BLaER1 treated with 17β-estradiol and CSF1 and Interleukin-3, amounts not matched to agents 10 nM and 100 nM (cell line): ENCODE results near the gene CLPTM1L.
"Not testable (repeated sequence)": the region's sequence is repeated elsewhere in the genome, so short reads cannot be mapped to it uniquely, and the experiment has no call there.

Experiments used
- H3K27ac ChIP-seq, 11 experiments: shearing (Covaris generic); formaldehyde crosslinking; 2 replicates each; pipeline ENCODE4 v1.8.1; 2022
- H3K27me3 ChIP-seq, 11 experiments: shearing (Covaris generic); formaldehyde crosslinking; 2 replicates each; pipeline ENCODE4 v1.8.1; 2022
- H3K36me3 ChIP-seq, 11 experiments: shearing (Covaris generic); formaldehyde crosslinking; 2 replicates each; pipeline ENCODE4 v1.8.1; 2022
- H3K4me1 ChIP-seq, 10 experiments: shearing (Covaris generic); formaldehyde crosslinking; 2 replicates each; pipeline ENCODE4 v1.8.1; 2022
- H3K4me2 ChIP-seq, 11 experiments: shearing (Covaris generic); formaldehyde crosslinking; 2 replicates each; pipeline ENCODE4 v1.8.1; 2022
- H3K4me3 ChIP-seq, 10 experiments: shearing (Covaris generic); formaldehyde crosslinking; 2 replicates each; pipeline ENCODE4 v1.8.1; 2022
- H3K9ac ChIP-seq, 11 experiments: shearing (Covaris generic); formaldehyde crosslinking; 2 replicates each; pipeline ENCODE4 v1.8.1; 2022
- H3K9me3 ChIP-seq, 11 experiments: shearing (Covaris generic); formaldehyde crosslinking; replicated peaks in 1 of 11; 2 replicates each; pipeline ENCODE4 v1.8.1; 2022
- H4K20me1 ChIP-seq, 11 experiments: shearing (Covaris generic); formaldehyde crosslinking; 2 replicates each; pipeline ENCODE4 v1.8.1; 2022
- Cebpa-rat ChIP-seq, 11 experiments: shearing (Covaris generic); IDR thresholded peaks; 2 replicates each; pipeline ENCODE4 v1.8.1; 2022

CLPTM1L gene

DNA sequence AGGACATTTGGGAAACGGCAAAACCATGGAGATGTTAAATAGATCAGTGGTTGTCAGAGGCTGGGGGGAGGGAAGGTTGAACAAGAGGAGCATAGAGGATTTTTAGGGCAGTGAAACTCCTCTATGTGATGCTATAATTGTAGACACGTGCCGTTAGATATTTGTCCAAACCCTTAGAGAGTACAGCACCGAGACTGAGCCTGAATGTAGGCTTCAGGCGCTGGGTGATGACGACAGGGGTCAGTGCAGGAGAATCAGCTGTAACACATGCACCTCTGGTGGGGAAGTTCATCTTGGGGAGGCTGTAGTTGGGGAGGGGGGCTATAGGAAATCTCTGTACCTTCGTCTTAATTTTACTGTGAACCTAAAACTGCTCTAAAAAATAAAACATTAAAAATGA, 22.2 kb upstream of the CLPTM1L start:
- Histone ChIP-seq H3K36me3 (no peaks in the 10 kb centered on the region), H4K20me1 (no peaks in the 10 kb centered on the region), H3K4me3 (no peak overlapping the region), H3K9me3 (no peaks in the 10 kb centered on the region), H3K9ac (no peak overlapping the region), H3K4me1 (peaks cover 7 to 62% (median 53%) of the 10 kb centered on the region in 10 experiments; a peak in 18 of 20 replicates), H3K27ac (no peak overlapping the region), H3K4me2 (peak overlapping the region in 8 of 11 experiments; percentile 1 to 68 (median 55); a peak in 15 of 22 replicates), H3K27me3 (peaks cover 12 to 41% (median 24%) of the 10 kb centered on the region in 11 experiments; a peak in 20 of 22 replicates)
- TF ChIP-seq Cebpa-rat (IDR thresholded peaks at IDR 0.05) = no peak

DNA sequence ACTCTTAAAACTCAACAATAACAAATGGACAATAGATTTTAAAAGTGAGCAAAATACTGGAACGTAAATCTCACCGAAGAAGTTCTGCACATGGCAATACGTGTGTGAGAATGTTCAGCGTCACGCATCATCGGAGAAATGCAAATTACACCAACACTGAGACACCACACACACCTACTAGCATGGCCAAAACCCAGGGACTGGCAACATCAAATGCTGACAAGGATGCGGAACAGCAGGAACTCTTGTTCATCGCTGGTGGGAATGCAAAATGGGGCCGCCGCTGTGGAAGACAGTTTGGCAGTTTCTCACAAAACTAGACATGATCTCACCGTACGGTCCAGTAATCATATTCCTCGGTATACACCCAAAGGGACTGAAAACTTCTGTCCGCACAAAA, 21.6 kb upstream of the CLPTM1L start:
- H3K4me2 ChIP-seq = peak overlapping the region in 8 of 11 experiments; percentile 1 to 68 (median 55); a peak in 14 of 22 replicates
- H3K27ac ChIP-seq = no peak overlapping the region
- no peak overlapping the region for H3K4me3 ChIP-seq
- H3K27me3 ChIP-seq = peaks cover 12 to 41% (median 24%) of the 10 kb centered on the region in 11 experiments; a peak in 20 of 22 replicates
- no peak overlapping the region for H3K9ac ChIP-seq
- TF ChIP-seq Cebpa-rat (IDR thresholded peaks at IDR 0.05) = no peak
- H4K20me1 ChIP-seq = no peaks in the 10 kb centered on the region
- H3K36me3 ChIP-seq = no peaks in the 10 kb centered on the region
- peaks cover under 1 to 56% (median 46%) of the 10 kb centered on the region in 10 experiments; a peak in 17 of 20 replicates for H3K4me1 ChIP-seq
- H3K9me3 ChIP-seq = no peaks in the 10 kb centered on the region

DNA sequence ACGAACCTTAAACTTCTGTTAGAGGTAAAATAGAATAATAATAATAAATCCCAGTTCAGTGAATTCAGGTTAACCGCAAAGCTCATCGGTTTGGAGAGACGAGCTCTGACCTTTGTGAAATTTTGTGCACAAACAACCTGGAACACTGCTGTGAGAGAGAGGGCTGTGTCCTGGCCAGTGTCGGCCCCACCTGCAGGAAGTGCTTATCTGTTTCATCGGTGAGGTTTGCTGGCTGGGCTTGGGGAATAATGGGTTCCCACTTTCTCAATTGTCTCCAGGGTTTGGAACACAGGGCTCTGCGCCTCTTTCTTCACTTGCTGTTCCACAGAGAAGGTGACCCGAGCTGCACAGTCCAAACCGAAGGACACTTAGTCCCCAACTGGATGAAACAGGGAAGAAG, 19.3 kb upstream of the CLPTM1L start:
- H3K27ac ChIP-seq = no peak overlapping the region

DNA sequence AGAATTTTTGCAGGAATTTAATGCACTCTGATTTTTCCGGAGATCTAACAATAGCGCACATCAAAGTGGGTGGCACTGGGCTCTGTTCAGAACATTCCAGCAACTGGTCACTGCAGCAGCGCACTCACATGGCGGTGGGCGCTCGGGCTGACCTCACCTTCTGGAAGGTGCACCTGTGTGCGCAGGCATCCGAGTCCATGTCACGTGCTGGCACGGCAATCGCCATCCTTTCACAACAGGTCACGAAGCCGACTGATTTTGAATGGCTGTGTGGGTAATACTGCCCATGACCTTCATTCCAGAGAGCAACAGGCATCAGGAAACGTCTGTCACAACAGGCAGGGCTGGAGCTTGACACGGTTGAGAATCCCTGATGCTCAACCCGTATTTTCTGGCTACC, 18.7 kb upstream of the CLPTM1L start:
- H3K4me3 ChIP-seq = no peak overlapping the region
- H3K9ac ChIP-seq = no peak overlapping the region
- H3K27me3 ChIP-seq = peaks cover 12 to 41% (median 24%) of the 10 kb centered on the region in 11 experiments; a peak in 20 of 22 replicates
- H3K4me1 ChIP-seq = peaks cover 0 to 52% (median 41%) of the 10 kb centered on the region in 10 experiments; a peak in 14 of 20 replicates
- peak overlapping the region in 8 of 11 experiments; percentile 9 to 75 (median 66); a peak in 13 of 22 replicates for H3K4me2 ChIP-seq
- H3K36me3 ChIP-seq = no peaks in the 10 kb centered on the region
- H3K9me3 ChIP-seq = no peaks in the 10 kb centered on the region
- H3K27ac ChIP-seq = no peak overlapping the region
- H4K20me1 ChIP-seq = peaks cover 0 to 2% (median 0%) of the 10 kb centered on the region in 11 experiments; a peak in 3 of 22 replicates
- no peak for TF ChIP-seq Cebpa-rat (IDR thresholded peaks at IDR 0.05)

More for the DNA sequence above, 19.3 kb upstream of the CLPTM1L start:
- Histone ChIP-seq H3K4me3 (no peak overlapping the region), H3K27me3 (peaks cover 12 to 41% (median 24%) of the 10 kb centered on the region in 11 experiments; a peak in 20 of 22 replicates), H3K4me2 (peak overlapping the region in 7 of 11 experiments; percentile 20 to 75 (median 68); a peak in 12 of 22 replicates), H3K4me1 (peaks cover 0 to 50% (median 41%) of the 10 kb centered on the region in 10 experiments; a peak in 14 of 20 replicates), H3K36me3 (no peaks in the 10 kb centered on the region), H4K20me1 (no peaks in the 10 kb centered on the region), H3K9me3 (no peaks in the 10 kb centered on the region), H3K9ac (no peak overlapping the region)
- TF ChIP-seq Cebpa-rat (IDR thresholded peaks at IDR 0.05) = no peak

DNA sequence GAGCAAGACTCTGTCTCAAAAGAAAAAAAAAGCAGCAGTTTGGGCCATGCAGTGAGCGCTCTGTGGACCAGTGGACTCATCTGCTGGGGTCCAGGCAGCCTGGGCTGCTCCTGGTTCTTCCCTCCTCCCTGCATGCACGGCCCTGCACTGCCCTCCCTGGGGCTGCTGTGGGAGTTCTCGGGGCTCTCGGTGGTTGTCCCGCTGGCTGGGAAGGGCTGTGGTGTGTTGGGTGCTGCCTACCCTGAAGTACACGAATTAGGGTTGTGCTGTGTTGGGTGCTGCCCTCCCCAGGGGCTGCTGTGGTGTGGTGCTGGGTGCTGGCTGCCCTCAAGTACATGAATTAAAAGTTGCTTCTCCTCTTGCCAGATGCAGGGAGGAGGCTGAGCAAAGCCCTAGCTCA, 18.3 kb upstream of the CLPTM1L start:
- Histone ChIP-seq H3K36me3 (no peaks in the 10 kb centered on the region), H3K27ac (no peak overlapping the region), H3K9me3 (no peaks in the 10 kb centered on the region), H3K4me1 (peaks cover 0 to 56% (median 41%) of the 10 kb centered on the region in 10 experiments; a peak in 14 of 20 replicates), H3K9ac (no peak overlapping the region), H3K4me2 (peak overlapping the region in 8 of 11 experiments; percentile 9 to 75 (median 66); a peak in 12 of 22 replicates), H3K4me3 (no peak overlapping the region), H4K20me1 (peaks cover 0 to 2% (median 0%) of the 10 kb centered on the region in 11 experiments; a peak in 3 of 22 replicates), H3K27me3 (peaks cover 12 to 41% (median 24%) of the 10 kb centered on the region in 11 experiments; a peak in 20 of 22 replicates)
- no peak for TF ChIP-seq Cebpa-rat (IDR thresholded peaks at IDR 0.05)

DNA sequence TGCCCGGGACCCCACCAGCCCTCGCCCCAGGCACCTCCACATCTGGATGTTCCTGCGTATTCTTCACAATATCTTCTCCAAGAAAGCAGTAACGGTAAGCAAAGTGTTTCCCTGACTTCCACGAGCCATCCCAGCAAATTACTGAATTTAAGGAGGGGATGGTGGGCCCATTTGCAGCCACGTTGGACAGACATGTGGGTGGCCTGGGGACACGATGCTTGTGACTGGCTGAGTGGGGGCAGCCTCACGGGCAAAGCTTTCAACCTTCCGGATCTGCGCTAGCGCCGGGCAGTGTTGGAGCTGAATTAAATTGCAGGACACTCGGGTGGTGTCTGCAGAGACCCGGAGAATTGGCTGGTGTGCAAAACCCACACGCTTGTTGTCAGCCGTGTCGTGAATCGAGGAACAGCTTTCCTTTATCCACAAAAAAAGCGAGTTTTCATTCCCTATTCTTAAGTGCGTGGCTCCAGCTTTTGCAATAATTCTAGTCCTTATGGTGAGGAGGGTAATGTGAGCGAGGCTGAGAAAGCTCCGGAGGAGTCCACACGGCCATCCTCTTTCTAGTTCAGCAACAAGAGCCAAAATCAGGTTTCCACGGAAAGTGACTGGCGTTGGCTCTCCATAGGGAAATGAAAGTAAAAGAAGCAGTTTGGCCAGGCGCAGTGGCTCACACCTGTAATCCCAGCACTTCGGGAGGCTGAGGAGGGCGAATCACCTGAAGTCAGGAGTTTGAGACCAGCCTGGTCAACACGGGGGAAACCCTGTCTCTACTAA, 17.5 kb upstream of the CLPTM1L start:
- H3K4me2 ChIP-seq = peak overlapping the region in 8 of 11 experiments; percentile 9 to 75 (median 66); a peak in 12 of 22 replicates
- H3K27ac ChIP-seq = no peak overlapping the region
- peaks cover 0 to 54% (median 41%) of the 10 kb centered on the region in 10 experiments; a peak in 14 of 20 replicates for H3K4me1 ChIP-seq
- TF ChIP-seq Cebpa-rat (IDR thresholded peaks at IDR 0.05) = no peak
- no peak overlapping the region for H3K9ac ChIP-seq
- peaks cover 12 to 41% (median 24%) of the 10 kb centered on the region in 11 experiments; a peak in 20 of 22 replicates for H3K27me3 ChIP-seq
- peaks cover 0 to 2% (median 0%) of the 10 kb centered on the region in 11 experiments; a peak in 3 of 22 replicates for H4K20me1 ChIP-seq
- no peaks in the 10 kb centered on the region for H3K9me3 ChIP-seq
- H3K36me3 ChIP-seq = no peaks in the 10 kb centered on the region
- H3K4me3 ChIP-seq = no peak overlapping the region

DNA sequence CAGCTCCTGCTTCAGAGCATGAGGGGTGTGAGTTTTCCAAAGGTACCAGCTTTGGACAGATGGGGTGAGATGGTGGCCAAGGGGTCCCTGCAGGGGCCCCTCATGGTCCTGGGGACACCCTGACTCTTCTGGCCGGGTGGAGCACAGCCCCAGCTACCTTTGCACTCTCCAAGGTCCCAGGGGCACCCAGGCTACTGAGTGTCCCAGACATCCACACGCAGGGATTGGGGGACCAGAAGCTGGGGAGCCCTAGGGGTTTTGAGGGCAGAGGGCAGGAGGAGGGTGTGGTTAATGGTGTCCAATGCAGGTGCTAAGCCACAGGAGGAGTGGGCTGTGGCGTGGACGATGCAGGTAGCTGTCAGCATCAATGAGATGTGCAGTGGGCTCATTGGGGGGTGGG, 16.0 kb upstream of the CLPTM1L start:
- H3K4me3 ChIP-seq = no peak overlapping the region
- peaks cover 12 to 31% (median 20%) of the 10 kb centered on the region in 11 experiments; a peak in 20 of 22 replicates for H3K27me3 ChIP-seq
- H3K4me1 ChIP-seq = peaks cover 0 to 38% (median 26%) of the 10 kb centered on the region in 10 experiments; a peak in 14 of 20 replicates
- H4K20me1 ChIP-seq = peaks cover 0 to 2% (median 0%) of the 10 kb centered on the region in 11 experiments; a peak in 3 of 22 replicates
- no peak for TF ChIP-seq Cebpa-rat (IDR thresholded peaks at IDR 0.05)
- no peak overlapping the region for H3K4me2 ChIP-seq
- no peaks in the 10 kb centered on the region for H3K9me3 ChIP-seq
- H3K36me3 ChIP-seq = no peaks in the 10 kb centered on the region
- no peak overlapping the region for H3K9ac ChIP-seq
- no peak overlapping the region for H3K27ac ChIP-seq

DNA sequence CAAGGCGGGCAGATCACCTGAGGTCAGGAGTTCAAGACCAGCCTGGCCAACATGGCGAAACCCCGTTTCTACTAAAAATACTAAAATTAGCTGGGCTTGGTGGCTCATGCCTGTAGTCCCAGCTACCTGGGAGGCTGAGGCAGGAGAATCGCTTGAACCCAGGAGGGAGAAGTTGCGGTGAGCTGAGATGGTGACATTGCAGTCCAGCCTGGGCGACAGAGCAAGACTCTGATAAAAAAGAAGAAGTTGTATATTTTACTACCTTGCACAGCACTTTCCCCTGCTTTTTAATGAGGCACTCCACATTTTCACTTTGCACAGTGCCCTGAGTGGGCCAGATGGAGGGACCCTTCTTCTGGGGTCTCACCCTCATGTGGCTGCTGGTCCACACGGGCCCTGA, 15.5 kb upstream of the CLPTM1L start:
- Histone ChIP-seq H3K4me1 (peaks cover 0 to 35% (median 23%) of the 10 kb centered on the region in 10 experiments; a peak in 14 of 20 replicates), H3K27me3 (peaks cover 12 to 28% (median 20%) of the 10 kb centered on the region in 11 experiments; a peak in 20 of 22 replicates)
- H4K20me1 ChIP-seq = not testable (repeated sequence)

DNA sequence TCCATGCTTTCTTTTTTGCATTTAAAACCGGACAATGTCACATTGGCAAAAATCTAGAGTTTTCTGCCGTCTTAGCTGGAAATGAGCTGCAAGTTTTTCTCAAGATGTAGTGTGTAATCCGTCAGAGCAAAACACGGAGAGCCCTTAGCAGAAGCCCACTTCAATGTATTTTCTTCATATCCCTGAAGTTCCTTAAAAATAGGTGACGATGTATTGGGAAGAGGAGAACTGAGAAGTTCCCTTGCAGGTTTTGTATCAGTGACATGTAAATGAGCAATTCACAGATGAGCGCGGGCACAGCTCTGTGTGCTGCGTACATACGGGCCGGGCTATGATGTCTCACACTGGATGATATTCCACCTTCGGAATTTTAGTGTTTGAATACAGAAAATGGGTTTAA, 14.8 kb upstream of the CLPTM1L start:
- TF ChIP-seq Cebpa-rat (IDR thresholded peaks at IDR 0.05) = no peak
- no peak overlapping the region for H3K9ac ChIP-seq
- no peaks in the 10 kb centered on the region for H3K9me3 ChIP-seq
- H3K27ac ChIP-seq = no peak overlapping the region
- no peak overlapping the region for H3K4me3 ChIP-seq
- peaks cover 0 to 28% (median 16%) of the 10 kb centered on the region in 10 experiments; a peak in 12 of 20 replicates for H3K4me1 ChIP-seq
- H3K27me3 ChIP-seq = peaks cover 12 to 24% (median 20%) of the 10 kb centered on the region in 11 experiments; a peak in 20 of 22 replicates
- no peaks in the 10 kb centered on the region for H3K36me3 ChIP-seq
- peaks cover 0 to 2% (median 0%) of the 10 kb centered on the region in 11 experiments; a peak in 3 of 22 replicates for H4K20me1 ChIP-seq
- no peak overlapping the region for H3K4me2 ChIP-seq

More for the DNA sequence above, 15.5 kb upstream of the CLPTM1L start:
- H3K27ac ChIP-seq, H3K4me3 ChIP-seq, H3K36me3 ChIP-seq, H3K9me3 ChIP-seq, H3K4me2 ChIP-seq, H3K9ac ChIP-seq: not testable (repeated sequence)
